BLaER1 (cell line): ENCODE results near the gene TIMM9.
"Not testable (repeated sequence)": the region's sequence is repeated elsewhere in the genome, so short reads cannot be mapped to it uniquely, and the experiment has no call there.

Source experiments
- H3K27ac ChIP-seq: shearing (Covaris generic); formaldehyde crosslinking; 2 replicates; pipeline ENCODE4 v1.8.1; 2022
- H3K27me3 ChIP-seq: shearing (Covaris generic); formaldehyde crosslinking; 2 replicates; pipeline ENCODE4 v1.8.1; 2022
- H3K36me3 ChIP-seq: shearing (Covaris generic); formaldehyde crosslinking; 2 replicates; pipeline ENCODE4 v1.8.1; 2022
- H3K4me1 ChIP-seq: shearing (Covaris generic); formaldehyde crosslinking; 2 replicates; pipeline ENCODE4 v1.8.1; 2022
- H3K4me2 ChIP-seq: shearing (Covaris generic); formaldehyde crosslinking; 2 replicates; pipeline ENCODE4 v1.8.1; 2022
- H3K4me3 ChIP-seq: shearing (Covaris generic); formaldehyde crosslinking; 2 replicates; pipeline ENCODE4 v1.8.1; 2022
- H3K9ac ChIP-seq: shearing (Covaris generic); formaldehyde crosslinking; 2 replicates; pipeline ENCODE4 v1.8.1; 2022
- H3K9me3 ChIP-seq: shearing (Covaris generic); formaldehyde crosslinking; 2 replicates; pipeline ENCODE4 v1.8.1; 2022
- H4K20me1 ChIP-seq: shearing (Covaris generic); formaldehyde crosslinking; 2 replicates; pipeline ENCODE4 v1.8.1; 2022
- Cebpa-rat ChIP-seq: shearing (Covaris generic); IDR thresholded peaks from 2 replicates; pipeline ENCODE4 v1.8.1; 2022

The TIMM9 gene

GRCh38 chr14:58362798-58363412, 64.4 kb downstream of the TIMM9 start:
- Histone ChIP-seq H3K27me3 (no peaks in the 10 kb centered on the region), H3K36me3 (peaks cover 89% of the 10 kb centered on the region), H3K27ac (no peak overlapping the region), H3K4me1 (no peaks in the 10 kb centered on the region), H3K4me3 (no peak overlapping the region), H3K4me2 (no peak overlapping the region), H3K9ac (no peak overlapping the region), H3K9me3 (no peaks in the 10 kb centered on the region), H4K20me1 (no peaks in the 10 kb centered on the region)
- TF ChIP-seq Cebpa-rat, result no peak

GRCh38 chr14:58362272-58362671, 65.1 kb downstream of the TIMM9 start:
- H3K27ac ChIP-seq, H4K20me1 ChIP-seq: not testable (repeated sequence)

More at GRCh38 chr14:58362272-58362671, 65.1 kb downstream of the TIMM9 start:
- H3K4me2 ChIP-seq, H3K4me3 ChIP-seq, H3K27me3 ChIP-seq, H3K9me3 ChIP-seq, H3K9ac ChIP-seq, H3K4me1 ChIP-seq: not testable (repeated sequence)
- H3K36me3 ChIP-seq, result peaks cover 89% of the 10 kb centered on the region
